Kidney (tissue), 14 donors: ENCODE measurements around the gene OR2V1. TPM values are rescaled to one million over a fixed set of nuclear protein-coding genes. Genes with fewer than 3 reads are reported as not detected.

ENCODE experiments used
- DNase-seq, 5 donors: peaks; one replicate each; pipeline ENCODE4 v3.0.0-alpha.2; 2013 to 2020
- FAIRE-seq: peaks from 2 replicates; lab custom pipeline; 2012; peaks lifted over from hg19 to GRCh38; lab: Jason Lieb, UNC
- H3K27ac ChIP-seq, 2 donors: one replicate each; pipeline ENCODE4 v1.7.0; 2013; ENCODE audit warnings: low read depth in 2 of 2, low read length in 2 of 2, inconsistent platforms in 1 of 2
- H3K27me3 ChIP-seq: one replicate; pipeline ENCODE4 v1.7.1; 2013; ENCODE audit warnings: low read length, inconsistent platforms; ENCODE audit not compliant: control insufficient read depth, insufficient read depth
- H3K36me3 ChIP-seq, 3 donors: one replicate each; pipeline versions ENCODE4 v1.7.0 to v1.7.1; 2013; ENCODE audit warnings: low read length in 3 of 3, control low read depth in 1 of 3, inconsistent platforms in 1 of 3; ENCODE audit not compliant: insufficient read depth in 3 of 3, control insufficient read depth in 2 of 3
- H3K4me1 ChIP-seq, 3 donors: one replicate each; pipeline versions ENCODE4 v1.7.0 to v1.7.1; 2013; ENCODE audit warnings: low read length in 3 of 3, inconsistent platforms in 1 of 3, low read depth in 1 of 3; ENCODE audit not compliant: control insufficient read depth in 2 of 3, insufficient read depth in 2 of 3
- H3K4me3 ChIP-seq, 3 donors: one replicate each; pipeline versions ENCODE4 v1.7.0 to v1.8.1; 2013; ENCODE audit warnings: low read length in 3 of 3, control low read depth in 1 of 3, inconsistent platforms in 1 of 3
- H3K9ac ChIP-seq, 3 donors: one replicate each; pipeline versions ENCODE4 v1.7.0 to v1.7.1; 2013; ENCODE audit warnings: low read length in 3 of 3, control low read depth in 1 of 3, inconsistent platforms in 1 of 3
- H3K9me3 ChIP-seq, 3 donors: one replicate each; pipeline versions ENCODE4 v1.7.0 to v1.7.1; 2013; ENCODE audit warnings: low read length in 3 of 3, control low read depth in 1 of 3, inconsistent platforms in 1 of 3; ENCODE audit not compliant: control insufficient read depth in 2 of 3, insufficient read depth in 1 of 3
- CTCF ChIP-seq: IDR thresholded peaks from 3 replicates; pipeline ENCODE4 v1.5.1; 2012; ENCODE audit warnings: mild to moderate bottlenecking, moderate library complexity, borderline replicate concordance; ENCODE audit not compliant: insufficient read depth; ENCODE audit errors: extremely low read depth
- intact Hi-C: fragments of 100-400 bp; cut with DNase I; formaldehyde crosslinking; loops from one replicate; pipeline ENCODE4 v1.11.1; 2022
- polyA plus RNA-seq: library from polyadenylated mRNA; stranded (reverse); fragments of 350-450 nt; fragmentation: Illumina TruSeq; extraction: RNeasy Lipid Tissue Mini Kit (QIAGEN cat#74804); gene quantifications from one replicate; pipeline ENCODE4 v1.2.3, GENCODE V29; 2014; ENCODE audit warnings: low read depth, low replicate concordance; ENCODE audit not compliant: insufficient read depth
- total RNA-seq: library from RNA; stranded (reverse); fragmentation: NEBNext Ultra II Directional; extraction: Animal tissue kit (Norgen Biotek cat#: 25700); gene quantifications from one replicate; pipeline ENCODE4 v1.2.1, GENCODE V29; 2021
- donor health status: control.
- donor health status: control.
- donor health status: control.
- donor health status: control.
- donor health status: control.
- donor health status: DM: yes; HTN: yes; CAD: no.
- donor health status: Normal renal cell carcinoma (clear cell type).

OR2V1 gene
- total and polyA plus RNA-seq, 2 donors from 2014 or later, result not detected

GRCh38 chr5:181129601-181130000 is 1.4 kb downstream of the OR2V1 start:
- intact Hi-C loops, result no loop called here
- Histone ChIP-seq H3K9ac (no peak overlapping the region), H3K4me3 (no peak overlapping the region), H3K27me3 (no peaks in the 10 kb centered on the region), H3K27ac (no peak overlapping the region), H3K9me3 (no peaks in the 10 kb centered on the region), H3K4me1 (peaks cover 0 to 2% (median 0%) of the 10 kb centered on the region in 3 donors), H3K36me3 (no peaks in the 10 kb centered on the region)
- DNase-seq, result no peak
- no peak for TF ChIP-seq CTCF
- no peak for FAIRE-seq

GRCh38 chr5:181127907-181128626 is 2.9 kb downstream of the OR2V1 start:
- intact Hi-C loops, result no loop called here
- H3K4me1 ChIP-seq, result peaks cover 0 to 2% (median 0%) of the 10 kb centered on the region in 3 donors
- H3K27me3 ChIP-seq, result no peaks in the 10 kb centered on the region
- no peak overlapping the region for H3K9ac ChIP-seq
- no peak for TF ChIP-seq CTCF
- FAIRE-seq (no peak), DNase-seq (no peak)
- H3K9me3 ChIP-seq, result no peaks in the 10 kb centered on the region
- no peaks in the 10 kb centered on the region for H3K36me3 ChIP-seq
- H3K4me3 ChIP-seq, result no peak overlapping the region
- H3K27ac ChIP-seq, result no peak overlapping the region

GRCh38 chr5:181127456-181127855 is 3.5 kb downstream of the OR2V1 start:
- H3K27ac ChIP-seq, result no peak overlapping the region
- H3K4me1 ChIP-seq, result peaks cover 0 to 2% (median 0%) of the 10 kb centered on the region in 3 donors
- no peak for TF ChIP-seq CTCF
- FAIRE-seq (no peak), DNase-seq (no peak)
- H3K9me3 ChIP-seq, result no peaks in the 10 kb centered on the region
- H3K36me3 ChIP-seq, result no peaks in the 10 kb centered on the region
- no peak overlapping the region for H3K4me3 ChIP-seq
- intact Hi-C loops, result no loop called here
- no peak overlapping the region for H3K9ac ChIP-seq
- H3K27me3 ChIP-seq, result no peaks in the 10 kb centered on the region
